ENCODE measurements around the gene CD22.

DNA sequence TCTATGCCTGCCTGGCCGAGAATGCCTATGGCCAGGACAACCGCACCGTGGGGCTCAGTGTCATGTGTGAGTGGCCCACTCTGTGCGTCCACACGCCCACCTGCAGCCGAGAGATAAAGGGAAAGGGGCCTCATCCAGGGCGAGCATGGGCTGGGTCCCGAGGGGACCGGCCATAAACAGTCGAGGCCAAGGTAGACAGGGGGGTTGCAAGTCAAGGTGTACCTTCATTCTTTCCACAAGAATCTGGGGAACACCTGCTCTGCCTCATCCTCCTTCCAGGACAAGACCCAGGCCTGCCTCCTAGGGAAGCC, 28.7 kb upstream of the CD22 start:
- no peak for TF ChIP-seq EZH2 (IDR thresholded peaks at IDR 0.05; ENCODE audit: low read length, missing control alignments)
- TF ChIP-seq, protein P1, sequence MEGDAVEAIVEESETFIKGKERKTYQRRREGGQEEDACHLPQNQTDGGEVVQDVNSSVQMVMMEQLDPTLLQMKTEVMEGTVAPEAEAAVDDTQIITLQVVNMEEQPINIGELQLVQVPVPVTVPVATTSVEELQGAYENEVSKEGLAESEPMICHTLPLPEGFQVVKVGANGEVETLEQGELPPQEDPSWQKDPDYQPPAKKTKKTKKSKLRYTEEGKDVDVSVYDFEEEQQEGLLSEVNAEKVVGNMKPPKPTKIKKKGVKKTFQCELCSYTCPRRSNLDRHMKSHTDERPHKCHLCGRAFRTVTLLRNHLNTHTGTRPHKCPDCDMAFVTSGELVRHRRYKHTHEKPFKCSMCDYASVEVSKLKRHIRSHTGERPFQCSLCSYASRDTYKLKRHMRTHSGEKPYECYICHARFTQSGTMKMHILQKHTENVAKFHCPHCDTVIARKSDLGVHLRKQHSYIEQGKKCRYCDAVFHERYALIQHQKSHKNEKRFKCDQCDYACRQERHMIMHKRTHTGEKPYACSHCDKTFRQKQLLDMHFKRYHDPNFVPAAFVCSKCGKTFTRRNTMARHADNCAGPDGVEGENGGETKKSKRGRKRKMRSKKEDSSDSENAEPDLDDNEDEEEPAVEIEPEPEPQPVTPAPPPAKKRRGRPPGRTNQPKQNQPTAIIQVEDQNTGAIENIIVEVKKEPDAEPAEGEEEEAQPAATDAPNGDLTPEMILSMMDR (conservative IDR thresholded peaks at IDR 0.05 in 1 of 2, IDR thresholded peaks at IDR 0.05 in 1 of 2; ENCODE audit: low read depth in 1 of 2, low read length in 2 of 2) = no peak

All from fibroblast of lung (primary cell).